Measurements from ENCODE around the gene CDKN1C.

GRCh38 chr11:2877474-2877873, 8.1 kb downstream of the CDKN1C start:
- no peak for TF ChIP-seq ZSCAN23 (tag by site-specific recombination; IDR thresholded peaks at IDR 0.05)
- TF ChIP-seq ZSCAN30 (tag by site-specific recombination; IDR thresholded peaks at IDR 0.05): no peak
- no peak for TF ChIP-seq YY1 (tag by site-specific recombination; IDR thresholded peaks at IDR 0.05)
- no peak for TF ChIP-seq MYNN (tag by site-specific recombination; IDR thresholded peaks at IDR 0.05; ENCODE audit: borderline replicate concordance)
- TF ChIP-seq ZNF777 (tag by site-specific recombination; IDR thresholded peaks at IDR 0.05; ENCODE audit: borderline replicate concordance): no peak
